Measurements from ENCODE around the gene LETM1.

- TF ChIP-seq, protein P1, sequence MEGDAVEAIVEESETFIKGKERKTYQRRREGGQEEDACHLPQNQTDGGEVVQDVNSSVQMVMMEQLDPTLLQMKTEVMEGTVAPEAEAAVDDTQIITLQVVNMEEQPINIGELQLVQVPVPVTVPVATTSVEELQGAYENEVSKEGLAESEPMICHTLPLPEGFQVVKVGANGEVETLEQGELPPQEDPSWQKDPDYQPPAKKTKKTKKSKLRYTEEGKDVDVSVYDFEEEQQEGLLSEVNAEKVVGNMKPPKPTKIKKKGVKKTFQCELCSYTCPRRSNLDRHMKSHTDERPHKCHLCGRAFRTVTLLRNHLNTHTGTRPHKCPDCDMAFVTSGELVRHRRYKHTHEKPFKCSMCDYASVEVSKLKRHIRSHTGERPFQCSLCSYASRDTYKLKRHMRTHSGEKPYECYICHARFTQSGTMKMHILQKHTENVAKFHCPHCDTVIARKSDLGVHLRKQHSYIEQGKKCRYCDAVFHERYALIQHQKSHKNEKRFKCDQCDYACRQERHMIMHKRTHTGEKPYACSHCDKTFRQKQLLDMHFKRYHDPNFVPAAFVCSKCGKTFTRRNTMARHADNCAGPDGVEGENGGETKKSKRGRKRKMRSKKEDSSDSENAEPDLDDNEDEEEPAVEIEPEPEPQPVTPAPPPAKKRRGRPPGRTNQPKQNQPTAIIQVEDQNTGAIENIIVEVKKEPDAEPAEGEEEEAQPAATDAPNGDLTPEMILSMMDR (IDR thresholded peaks at IDR 0.05) = no peak
- no peak for TF ChIP-seq EZH2 (IDR thresholded peaks at IDR 0.05; ENCODE audit: borderline replicate concordance, insufficient read depth, low read depth, low read length, poor library complexity, severe bottlenecking)
Measured at GRCh38 chr4:1837069-1837468, 18.9 kb downstream of the LETM1 start.
